K562 (cell line): ENCODE results near the gene ZNRF2.

Experiments used
- CBX8 ChIP-seq: fragments of 200-600 bp; sonication (generic); IDR thresholded peaks from 2 replicates; pipeline ENCODE4 v1.6.1; 2012; ENCODE audit warnings: borderline replicate concordance, mixed run types, low read depth, mild to moderate bottlenecking, moderate library complexity, mixed read lengths, low read length, control low read depth, inconsistent platforms; ENCODE audit not compliant: poor library complexity, severe bottlenecking; ENCODE audit errors: extremely low read depth
- CHCHD3 ChIP-seq: fragments of 250-450 bp; sonication (Bioruptor Pico); IDR thresholded peaks from 2 replicates; pipeline ENCODE4 v2.1.2; 2022; ENCODE audit warnings: mild to moderate bottlenecking
- EP300 ChIP-seq: IDR thresholded peaks from 2 replicates; pipeline ENCODE4 v1.6.1; 2012; ENCODE audit warnings: low read length, improper control_type of control experiment
- KDM5B ChIP-seq: fragments of 200-600 bp; sonication (generic); IDR thresholded peaks from 2 replicates; pipeline ENCODE4 v1.6.1; 2012; ENCODE audit warnings: low read depth, mild to moderate bottlenecking, moderate library complexity, low read length, control low read depth, inconsistent platforms; ENCODE audit not compliant: insufficient replicate concordance
- TRIM24 ChIP-seq, 2 experiments: fragments of 450-650 bp; IDR thresholded peaks; 2 replicates each; pipeline ENCODE4 v1.6.1; 2016
- U2AF1 ChIP-seq: fragments of 200-400 bp; formaldehyde crosslinking; optimal IDR thresholded peaks from 2 replicates; pipeline ENCODE3; 2017; ENCODE audit warnings: mild to moderate bottlenecking, low read depth, low read length, moderate library complexity
- YY1 ChIP-seq, 3 experiments: IDR thresholded peaks; 2 replicates each; pipeline ENCODE4 v1.6.1; 2011; ENCODE audit warnings: low read length in 2 of 3, mild to moderate bottlenecking in 2 of 3, moderate library complexity in 2 of 3, borderline replicate concordance in 1 of 3, control low read depth in 1 of 3, low read depth in 1 of 3; ENCODE audit not compliant: insufficient read depth in 3 of 3, insufficient replicate concordance in 2 of 3, control insufficient read depth in 1 of 3, insufficient read length in 1 of 3; ENCODE audit errors: extremely low read depth in 1 of 3
- ZNF324 ChIP-seq: fragments of 250-450 bp; sonication (Bioruptor Pico); IDR thresholded peaks from 2 replicates; pipeline ENCODE4 v1.4.0; 2020; ENCODE audit warnings: mild to moderate bottlenecking
- TF ChIP-seq, protein P1 (sequence below), 3 experiments: IDR thresholded peaks in 2 of 3; conservative IDR thresholded peaks in 1 of 3; 2 replicates each; pipeline ENCODE4 v1.5.1; 2011 to 2012; ENCODE audit warnings: low read length in 3 of 3, mild to moderate bottlenecking in 3 of 3, control low read depth in 2 of 3, improper control_type of control experiment in 1 of 3, inconsistent platforms in 1 of 3, low read depth in 1 of 3, mixed read lengths in 1 of 3, moderate library complexity in 1 of 3; ENCODE audit not compliant: insufficient read depth in 2 of 3
- TF ChIP-seq, protein P2 (sequence below): sonication (generic); formaldehyde crosslinking; IDR thresholded peaks from 2 replicates; pipeline ENCODE4 v1.9.0; 2022; ENCODE audit warnings: mild to moderate bottlenecking, missing genetic modification reagents

DNA sequence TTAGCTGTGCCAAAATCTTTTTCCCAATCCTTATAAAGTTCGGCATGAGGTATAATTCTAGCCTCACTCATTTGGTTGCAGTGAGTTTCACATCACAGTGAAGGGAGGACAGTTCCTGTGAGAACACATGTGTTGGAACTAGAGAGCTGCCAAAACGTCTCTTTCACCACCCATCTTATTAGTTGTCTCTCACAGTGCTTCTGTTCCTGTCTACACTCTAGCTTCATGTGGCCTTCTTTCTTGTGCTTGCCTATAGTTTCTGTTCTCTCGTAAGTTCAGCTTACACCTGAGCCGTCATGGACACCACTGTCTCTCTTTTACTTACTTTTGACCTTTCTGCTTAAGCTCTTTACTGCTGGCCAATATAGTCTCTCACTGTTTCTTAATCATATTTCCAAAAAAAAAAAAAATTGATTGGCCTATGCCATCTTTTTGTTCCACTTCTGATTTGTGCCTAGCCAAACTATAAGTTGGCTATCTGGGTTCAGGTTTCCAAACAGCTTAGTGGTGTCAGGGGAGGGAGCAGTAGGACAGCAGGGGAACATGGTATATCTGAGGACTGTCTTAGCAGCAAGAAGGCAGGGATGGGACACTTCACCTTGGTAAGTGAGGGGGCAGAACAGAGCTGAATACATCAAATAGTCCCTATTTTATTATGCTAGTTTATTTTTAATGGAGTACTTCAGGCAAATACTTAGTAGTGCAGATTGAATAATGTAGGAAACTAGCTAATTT, 38.0 kb downstream of the ZNRF2 start:
- TF ChIP-seq ZNF324 (CRISPR knock-in tag) (no peak), YY1 (IDR thresholded peaks at IDR 0.05; ENCODE audit: borderline replicate concordance in 1 of 3, control insufficient read depth in 1 of 3, extremely low read depth in 1 of 3, insufficient read depth in 3 of 3, insufficient read length in 1 of 3, insufficient replicate concordance in 2 of 3, low read depth in 1 of 3, low read length in 2 of 3) (no peak), CHCHD3 (CRISPR knock-in tag) (no peak), EP300 (no peak), U2AF1 (no peak), KDM5B (no peak), CBX8 (no peak), TRIM24 (IDR thresholded peaks at IDR 0.05) (no peak)
- TF ChIP-seq, protein P1, sequence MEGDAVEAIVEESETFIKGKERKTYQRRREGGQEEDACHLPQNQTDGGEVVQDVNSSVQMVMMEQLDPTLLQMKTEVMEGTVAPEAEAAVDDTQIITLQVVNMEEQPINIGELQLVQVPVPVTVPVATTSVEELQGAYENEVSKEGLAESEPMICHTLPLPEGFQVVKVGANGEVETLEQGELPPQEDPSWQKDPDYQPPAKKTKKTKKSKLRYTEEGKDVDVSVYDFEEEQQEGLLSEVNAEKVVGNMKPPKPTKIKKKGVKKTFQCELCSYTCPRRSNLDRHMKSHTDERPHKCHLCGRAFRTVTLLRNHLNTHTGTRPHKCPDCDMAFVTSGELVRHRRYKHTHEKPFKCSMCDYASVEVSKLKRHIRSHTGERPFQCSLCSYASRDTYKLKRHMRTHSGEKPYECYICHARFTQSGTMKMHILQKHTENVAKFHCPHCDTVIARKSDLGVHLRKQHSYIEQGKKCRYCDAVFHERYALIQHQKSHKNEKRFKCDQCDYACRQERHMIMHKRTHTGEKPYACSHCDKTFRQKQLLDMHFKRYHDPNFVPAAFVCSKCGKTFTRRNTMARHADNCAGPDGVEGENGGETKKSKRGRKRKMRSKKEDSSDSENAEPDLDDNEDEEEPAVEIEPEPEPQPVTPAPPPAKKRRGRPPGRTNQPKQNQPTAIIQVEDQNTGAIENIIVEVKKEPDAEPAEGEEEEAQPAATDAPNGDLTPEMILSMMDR (IDR thresholded peaks at IDR 0.05 in 2 of 3, conservative IDR thresholded peaks at IDR 0.05 in 1 of 3; ENCODE audit: insufficient read depth in 2 of 3, low read depth in 1 of 3, low read length in 3 of 3) = no peak
- TF ChIP-seq, protein P2, sequence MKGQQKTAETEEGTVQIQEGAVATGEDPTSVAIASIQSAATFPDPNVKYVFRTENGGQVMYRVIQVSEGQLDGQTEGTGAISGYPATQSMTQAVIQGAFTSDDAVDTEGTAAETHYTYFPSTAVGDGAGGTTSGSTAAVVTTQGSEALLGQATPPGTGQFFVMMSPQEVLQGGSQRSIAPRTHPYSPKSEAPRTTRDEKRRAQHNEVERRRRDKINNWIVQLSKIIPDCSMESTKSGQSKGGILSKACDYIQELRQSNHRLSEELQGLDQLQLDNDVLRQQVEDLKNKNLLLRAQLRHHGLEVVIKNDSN (CRISPR knock-in tag) = no peak
